Measurements from ENCODE around the gene DDX59. TPM values are rescaled to one million over a fixed set of nuclear protein-coding genes. Genes with fewer than 3 reads are reported as not detected.

Gene DDX59
- total and polyA plus RNA-seq, 9 of the 15 experiments (the other 6 are each of a cell fraction or from before 2014, with no cell fraction given): 8.3 to 30.4 (median 19.8) TPM

- TF ChIP-seq TCF3 (CRISPR knock-in tag; IDR thresholded peaks at IDR 0.05) (peak; percentile 36), AFF1 (IDR thresholded peaks at IDR 0.05; ENCODE audit: low read depth in 1 of 2, partially characterized antibody in 2 of 2) (no peak), ZNF609 (CRISPR knock-in tag; IDR thresholded peaks at IDR 0.05; ENCODE audit: borderline replicate concordance) (peak; percentile 60; the same call in 1 of the 2 replicates), ZNF584 (CRISPR knock-in tag; IDR thresholded peaks at IDR 0.05; ENCODE audit: low read depth) (no peak), PRPF4 (IDR thresholded peaks at IDR 0.05; ENCODE audit: insufficient read depth, low read depth, low read length, poor library complexity, severe bottlenecking) (no peak), KDM1A (IDR thresholded peaks at IDR 0.05) (no peak), ZBTB17 (CRISPR knock-in tag; IDR thresholded peaks at IDR 0.05) (0 out of 2 replicates have a peak, but pooled peaks have one; percentile 53), CBX8 (IDR thresholded peaks at IDR 0.05; ENCODE audit: borderline replicate concordance, extremely low read depth, low read depth, low read length, poor library complexity, severe bottlenecking) (no peak), NCOA1 (IDR thresholded peaks at IDR 0.05; ENCODE audit: low read depth) (no peak), EP300 (IDR thresholded peaks at IDR 0.05; ENCODE audit: low read length) (no peak; the same call in 1 of the 2 replicates), ATF1 (CRISPR knock-in tag; IDR thresholded peaks at IDR 0.05) (peak; percentile 59), ATF1 (tag; IDR thresholded peaks at IDR 0.05) (peak; percentile 97), LARP7 (IDR thresholded peaks at IDR 0.05) (0 out of 2 replicates have a peak, but pooled peaks have one; percentile 63), FOXJ3 (CRISPR knock-in tag; IDR thresholded peaks at IDR 0.05) (no peak), GABPB2 (CRISPR knock-in tag; conservative IDR thresholded peaks at IDR 0.05) (no peak), STAG1 (CRISPR knock-in tag; IDR thresholded peaks at IDR 0.05; ENCODE audit: borderline replicate concordance) (no peak), ESRRA (IDR thresholded peaks at IDR 0.05; ENCODE audit: borderline replicate concordance, low read depth) (no peak)
- TF ChIP-seq, protein P1, sequence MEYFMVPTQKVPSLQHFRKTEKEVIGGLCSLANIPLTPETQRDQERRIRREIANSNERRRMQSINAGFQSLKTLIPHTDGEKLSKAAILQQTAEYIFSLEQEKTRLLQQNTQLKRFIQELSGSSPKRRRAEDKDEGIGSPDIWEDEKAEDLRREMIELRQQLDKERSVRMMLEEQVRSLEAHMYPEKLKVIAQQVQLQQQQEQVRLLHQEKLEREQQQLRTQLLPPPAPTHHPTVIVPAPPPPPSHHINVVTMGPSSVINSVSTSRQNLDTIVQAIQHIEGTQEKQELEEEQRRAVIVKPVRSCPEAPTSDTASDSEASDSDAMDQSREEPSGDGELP (CRISPR knock-in tag; IDR thresholded peaks at IDR 0.05; ENCODE audit: borderline replicate concordance): peak; percentile 83
Measured at GRCh38 chr1:200620273-200621131, 49.2 kb downstream of the DDX59 start, which contains the start of gene KIF14 (continued).

Measured in K562 (cell line).